H9 (cell line): ENCODE measurements around the gene F7. TPM values are rescaled to one million over a fixed set of nuclear protein-coding genes. Genes with fewer than 3 reads are reported as not detected.

Experiments used
- DNase-seq: peaks from one replicate; pipeline ENCODE4 v3.0.0-alpha.2; 2017
- H2AFZ ChIP-seq: one replicate; pipeline ENCODE4 v1.6.1; 2013; ENCODE audit warnings: mild to moderate bottlenecking, low read length, control low read depth, moderate library complexity
- H2AK5ac ChIP-seq: 2 replicates; pipeline ENCODE4 v1.6.1; 2013; ENCODE audit warnings: low read length, control low read depth, mixed read lengths; ENCODE audit not compliant: insufficient read length
- H2BK120ac ChIP-seq: one replicate; pipeline ENCODE4 v1.6.1; 2013; ENCODE audit warnings: low read depth, mild to moderate bottlenecking, low read length, control low read depth, inconsistent platforms; ENCODE audit not compliant: poor library complexity, severe bottlenecking
- H2BK12ac ChIP-seq: 2 replicates; pipeline ENCODE4 v1.6.1; 2013; ENCODE audit warnings: low read length, control low read depth, mixed read lengths, low read depth; ENCODE audit not compliant: insufficient read length
- H2BK15ac ChIP-seq: 2 replicates; pipeline ENCODE4 v1.6.1; 2013; ENCODE audit warnings: low read depth, low read length, control low read depth
- H2BK20ac ChIP-seq: one replicate; pipeline ENCODE4 v1.6.1; 2013; ENCODE audit warnings: low read depth, mild to moderate bottlenecking, low read length, control low read depth, inconsistent platforms; ENCODE audit not compliant: poor library complexity, severe bottlenecking
- H2BK5ac ChIP-seq: 2 replicates; pipeline ENCODE4 v1.6.1; 2013; ENCODE audit warnings: low read length, control low read depth, mixed read lengths; ENCODE audit not compliant: insufficient read length
- H3K14ac ChIP-seq: 2 replicates; pipeline ENCODE4 v1.6.1; 2013; ENCODE audit warnings: low read length, control low read depth; ENCODE audit not compliant: insufficient read depth
- H3K18ac ChIP-seq: 2 replicates; pipeline ENCODE4 v1.6.1; 2013; ENCODE audit warnings: low read depth, mild to moderate bottlenecking, mixed read lengths, low read length, control low read depth; ENCODE audit not compliant: insufficient read length
- H3K23ac ChIP-seq: 2 replicates; pipeline ENCODE4 v1.6.1; 2013; ENCODE audit warnings: low read length, control low read depth, mixed read lengths, low read depth; ENCODE audit not compliant: insufficient read length
- H3K23me2 ChIP-seq: 2 replicates; pipeline ENCODE4 v1.6.1; 2013; ENCODE audit warnings: low read depth, mild to moderate bottlenecking, mixed read lengths, low read length, control low read depth; ENCODE audit not compliant: insufficient read length, poor library complexity, severe bottlenecking
- H3K27ac ChIP-seq: 2 replicates; pipeline ENCODE4 v1.5.1; 2013; ENCODE audit warnings: low read length, control low read depth, mixed read lengths, low read depth; ENCODE audit not compliant: insufficient read length
- H3K27me3 ChIP-seq: 2 replicates; pipeline ENCODE4 v1.6.1; 2013; ENCODE audit warnings: low read length, control low read depth, inconsistent platforms; ENCODE audit not compliant: insufficient read depth
- H3K4ac ChIP-seq: 2 replicates; pipeline ENCODE4 v1.6.1; 2013; ENCODE audit warnings: low read depth, mild to moderate bottlenecking, control low read depth, inconsistent platforms, low read length, moderate library complexity
- H3K4me1 ChIP-seq: 2 replicates; pipeline ENCODE4 v1.6.1; 2013; ENCODE audit warnings: low read length, control low read depth, inconsistent platforms; ENCODE audit not compliant: insufficient read depth
- H3K4me2 ChIP-seq: 2 replicates; pipeline ENCODE4 v1.6.1; 2013; ENCODE audit warnings: low read length, control low read depth, mixed read lengths; ENCODE audit not compliant: insufficient read length, insufficient read depth
- H3K56ac ChIP-seq: 2 replicates; pipeline ENCODE4 v1.6.1; 2013; ENCODE audit warnings: low read depth, mild to moderate bottlenecking, mixed read lengths, low read length, control low read depth; ENCODE audit not compliant: insufficient read length
- H3K79me1 ChIP-seq: 2 replicates; pipeline ENCODE4 v1.6.1; 2013; ENCODE audit warnings: low read depth, mild to moderate bottlenecking, moderate library complexity, low read length, control low read depth, inconsistent platforms; ENCODE audit not compliant: insufficient read depth, poor library complexity, severe bottlenecking
- H3K79me2 ChIP-seq: 2 replicates; pipeline ENCODE4 v1.6.1; 2013; ENCODE audit warnings: low read length, control low read depth, inconsistent platforms; ENCODE audit not compliant: insufficient read depth
- H3K9ac ChIP-seq: 2 replicates; pipeline ENCODE4 v1.6.1; 2013; ENCODE audit warnings: low read length, control low read depth, mixed read lengths; ENCODE audit not compliant: insufficient read length; ENCODE audit errors: extremely low read depth
- H3K9me3 ChIP-seq: one replicate; pipeline ENCODE4 v1.6.1; 2013; ENCODE audit warnings: low read depth, low read length, inconsistent platforms; ENCODE audit not compliant: control insufficient read depth
- H3T11ph ChIP-seq: one replicate; pipeline ENCODE4 v1.6.1; 2013; ENCODE audit warnings: mild to moderate bottlenecking, low read length, control low read depth, inconsistent platforms
- H4K20me1 ChIP-seq: one replicate; pipeline ENCODE4 v1.6.1; 2013; ENCODE audit not compliant: control insufficient read depth, insufficient read length, insufficient read depth
- H4K5ac ChIP-seq: 2 replicates; pipeline ENCODE4 v1.6.1; 2013; ENCODE audit warnings: low read depth, mild to moderate bottlenecking, mixed read lengths, low read length, control low read depth; ENCODE audit not compliant: insufficient read length
- H4K8ac ChIP-seq: replicated peaks from 2 replicates; pipeline ENCODE4 v1.6.1; 2013; ENCODE audit warnings: low read length, control low read depth, mixed read lengths, low read depth; ENCODE audit not compliant: insufficient read length
- H4K91ac ChIP-seq: 2 replicates; pipeline ENCODE4 v1.6.1; 2013; ENCODE audit warnings: low read depth, mild to moderate bottlenecking, moderate library complexity, mixed read lengths, low read length, control low read depth; ENCODE audit not compliant: insufficient read length
- H3K27ac Mint-ChIP-seq, 3 experiments: 2 replicates in 2 of 3; 3 replicates in 1 of 3; pipeline ENCODE4 v1.8.0; 2020 to 2021; ENCODE audit warnings: mixed read lengths in 3 of 3, mild to moderate bottlenecking in 1 of 3, moderate library complexity in 1 of 3
- H3K27me3 Mint-ChIP-seq: 2 replicates; pipeline ENCODE4 v1.8.0; 2021; ENCODE audit warnings: low read depth, mild to moderate bottlenecking, moderate library complexity, mixed read lengths
- H3K36me3 Mint-ChIP-seq, 3 experiments: 2 replicates in 2 of 3; 3 replicates in 1 of 3; pipeline ENCODE4 v1.8.0; 2020 to 2021; ENCODE audit warnings: low read depth in 3 of 3, mixed read lengths in 3 of 3; ENCODE audit not compliant: insufficient read depth in 1 of 3
- H3K4me1 Mint-ChIP-seq, 2 experiments: 2 replicates each; pipeline ENCODE4 v1.8.0; 2020; ENCODE audit warnings: mixed read lengths in 2 of 2
- H3K4me3 Mint-ChIP-seq, 2 experiments: 2 replicates in 1 of 2; 3 replicates in 1 of 2; pipeline ENCODE4 v1.8.0; 2020 to 2021; ENCODE audit warnings: mild to moderate bottlenecking in 2 of 2, mixed read lengths in 2 of 2, moderate library complexity in 1 of 2
- H3K9me3 Mint-ChIP-seq, 2 experiments: 2 replicates in 1 of 2; 3 replicates in 1 of 2; pipeline ENCODE4 v1.8.0; 2020; ENCODE audit warnings: mild to moderate bottlenecking in 2 of 2, mixed read lengths in 2 of 2, moderate library complexity in 1 of 2
- WGBS: extraction: QIAGEN DNeasy Blood & Tissue Kit; methylation state at CpG from one replicate; pipeline ENCODE4 v1.1.7; 2013; ENCODE audit warnings: missing lambda C conversion rate, low lambda C conversion rate, mixed read lengths; ENCODE audit not compliant: insufficient read length; ENCODE audit errors: extremely low coverage; 5-methylcytosine and 5-hydroxymethylcytosine counted together
- total RNA-seq: library from RNA; stranded (reverse); gene quantifications from 2 replicates; pipeline ENCODE4 v1.2.1, GENCODE V29; 2021
- TF ChIP-seq, protein P1 (sequence below): fragments of 200-600 bp; sonication (generic); conservative IDR thresholded peaks from 3 replicates; pipeline ENCODE4 v1.8.0; 2021; ENCODE audit warnings: antibody characterized with exemption, mild to moderate bottlenecking

F7 gene
- total RNA-seq, 1 experiment from 2014 or later: 0.81 TPM

DNA sequence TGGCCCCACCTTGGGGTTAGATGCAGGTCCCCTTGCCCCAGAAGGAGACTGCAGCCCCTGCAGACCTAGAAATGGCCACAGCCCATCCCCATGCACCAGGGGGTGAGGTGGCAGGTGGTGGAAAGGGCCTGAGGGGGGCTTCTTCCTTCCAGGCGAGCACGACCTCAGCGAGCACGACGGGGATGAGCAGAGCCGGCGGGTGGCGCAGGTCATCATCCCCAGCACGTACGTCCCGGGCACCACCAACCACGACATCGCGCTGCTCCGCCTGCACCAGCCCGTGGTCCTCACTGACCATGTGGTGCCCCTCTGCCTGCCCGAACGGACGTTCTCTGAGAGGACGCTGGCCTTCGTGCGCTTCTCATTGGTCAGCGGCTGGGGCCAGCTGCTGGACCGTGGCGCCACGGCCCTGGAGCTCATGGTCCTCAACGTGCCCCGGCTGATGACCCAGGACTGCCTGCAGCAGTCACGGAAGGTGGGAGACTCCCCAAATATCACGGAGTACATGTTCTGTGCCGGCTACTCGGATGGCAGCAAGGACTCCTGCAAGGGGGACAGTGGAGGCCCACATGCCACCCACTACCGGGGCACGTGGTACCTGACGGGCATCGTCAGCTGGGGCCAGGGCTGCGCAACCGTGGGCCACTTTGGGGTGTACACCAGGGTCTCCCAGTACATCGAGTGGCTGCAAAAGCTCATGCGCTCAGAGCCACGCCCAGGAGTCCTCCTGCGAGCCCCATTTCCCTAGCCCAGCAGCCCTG is 12.8 kb downstream of the F7 start:
- Histone ChIP-seq H4K5ac (no peak overlapping the region), H3T11ph (no peak overlapping the region), H2BK12ac (no peak overlapping the region), H3K23me2 (no peaks in the 10 kb centered on the region), H3K4me1 (no peaks in the 10 kb centered on the region; the same call in 1 of the 2 replicates), H2BK15ac (no peak overlapping the region), H4K8ac (no peak overlapping the region), H2BK20ac (no peak overlapping the region), H3K27ac (no peak overlapping the region), H3K9ac (no peak overlapping the region), H4K20me1 (no peaks in the 10 kb centered on the region), H2BK5ac (no peak overlapping the region), H3K23ac (no peak overlapping the region), H3K14ac (no peak overlapping the region; the same call in 1 of the 2 replicates), H2AK5ac (no peak overlapping the region), H3K27me3 (no peaks in the 10 kb centered on the region), H3K9me3 (no peaks in the 10 kb centered on the region), H3K18ac (no peak overlapping the region), H3K79me2 (no peaks in the 10 kb centered on the region), H3K4ac (no peak overlapping the region), H3K56ac (no peak overlapping the region), H2AFZ (no peak overlapping the region), H2BK120ac (no peak overlapping the region), H3K4me2 (no peak overlapping the region), H4K91ac (no peak overlapping the region), H3K79me1 (no peaks in the 10 kb centered on the region)
- TF ChIP-seq, protein P1, sequence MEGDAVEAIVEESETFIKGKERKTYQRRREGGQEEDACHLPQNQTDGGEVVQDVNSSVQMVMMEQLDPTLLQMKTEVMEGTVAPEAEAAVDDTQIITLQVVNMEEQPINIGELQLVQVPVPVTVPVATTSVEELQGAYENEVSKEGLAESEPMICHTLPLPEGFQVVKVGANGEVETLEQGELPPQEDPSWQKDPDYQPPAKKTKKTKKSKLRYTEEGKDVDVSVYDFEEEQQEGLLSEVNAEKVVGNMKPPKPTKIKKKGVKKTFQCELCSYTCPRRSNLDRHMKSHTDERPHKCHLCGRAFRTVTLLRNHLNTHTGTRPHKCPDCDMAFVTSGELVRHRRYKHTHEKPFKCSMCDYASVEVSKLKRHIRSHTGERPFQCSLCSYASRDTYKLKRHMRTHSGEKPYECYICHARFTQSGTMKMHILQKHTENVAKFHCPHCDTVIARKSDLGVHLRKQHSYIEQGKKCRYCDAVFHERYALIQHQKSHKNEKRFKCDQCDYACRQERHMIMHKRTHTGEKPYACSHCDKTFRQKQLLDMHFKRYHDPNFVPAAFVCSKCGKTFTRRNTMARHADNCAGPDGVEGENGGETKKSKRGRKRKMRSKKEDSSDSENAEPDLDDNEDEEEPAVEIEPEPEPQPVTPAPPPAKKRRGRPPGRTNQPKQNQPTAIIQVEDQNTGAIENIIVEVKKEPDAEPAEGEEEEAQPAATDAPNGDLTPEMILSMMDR: no peak
- H3K36me3 Mint-ChIP-seq: no peaks in the 10 kb centered on the region
- DNase-seq: no peak
- H3K9me3 Mint-ChIP-seq: peaks cover 0 to 4% of the 10 kb centered on the region in 2 experiments; a peak in 1 of 5 replicates
- no CpG with 5 or more reads among the region's 42 CpGs for WGBS
- no peak overlapping the region for H3K4me3 Mint-ChIP-seq
- peaks cover 28% of the 10 kb centered on the region for H3K27me3 Mint-ChIP-seq
- peaks cover 10 to 12% of the 10 kb centered on the region in 2 experiments for H3K4me1 Mint-ChIP-seq
- no peak overlapping the region for H3K27ac Mint-ChIP-seq
